Natural killer cell treated with Interleukin-12 subunit alpha and Interleukin-12 subunit beta and Interleukin-15 and Interleukin-18, amount 100 ng/mL, for 72 hours (primary cell): ENCODE results near the gene CDCA5. TPM values are rescaled to one million over a fixed set of nuclear protein-coding genes. Genes with fewer than 3 reads are reported as not detected.
A peak's percentile ranks its signal among the peaks of the same experiment; 100 is the strongest.

Source experiments
- ATAC-seq, 2 donors: fragments of 150-1000 bp; cut with Tn5 transposase in 1 of 2; sonication (Bioruptor Pico), chemical (Tn5 transposase) in 1 of 2; 2 replicates each; pipeline ENCODE4 v1.10.0; 2021
- DNase-seq: peaks from one replicate; pipeline ENCODE4 v3.0.0; 2022; ENCODE audit warnings: low spot score
- H3K27ac Mint-ChIP-seq, 2 donors: 1 replicate in 1 of 2; 2 replicates in 1 of 2; pipeline ENCODE4 v1.8.0; 2022; ENCODE audit warnings: mixed read lengths in 2 of 2, mild to moderate bottlenecking in 1 of 2, moderate library complexity in 1 of 2
- H3K27me3 Mint-ChIP-seq, 2 donors: 1 replicate in 1 of 2; 2 replicates in 1 of 2; pipeline ENCODE4 v1.8.0; 2022; ENCODE audit warnings: mixed read lengths in 2 of 2
- H3K36me3 Mint-ChIP-seq: one replicate; pipeline ENCODE4 v1.8.0; 2022; ENCODE audit warnings: mixed read lengths
- H3K4me1 Mint-ChIP-seq, 2 donors: 1 replicate in 1 of 2; 2 replicates in 1 of 2; pipeline ENCODE4 v1.8.0; 2022; ENCODE audit warnings: low read depth in 2 of 2, mixed read lengths in 2 of 2, mild to moderate bottlenecking in 1 of 2
- H3K4me3 Mint-ChIP-seq: one replicate; pipeline ENCODE4 v1.8.0; 2022; ENCODE audit warnings: mixed read lengths
- H3K9me3 Mint-ChIP-seq: 2 replicates; pipeline ENCODE4 v1.8.0; 2022; ENCODE audit warnings: mixed read lengths
- total RNA-seq, 2 donors: library from RNA; stranded (reverse); gene quantifications; one replicate each; pipeline ENCODE4 v1.2.3, GENCODE V29; 2022

The CDCA5 gene
- total RNA-seq, 2 donors from 2014 or later = 59.2 to 140 TPM

DNA sequence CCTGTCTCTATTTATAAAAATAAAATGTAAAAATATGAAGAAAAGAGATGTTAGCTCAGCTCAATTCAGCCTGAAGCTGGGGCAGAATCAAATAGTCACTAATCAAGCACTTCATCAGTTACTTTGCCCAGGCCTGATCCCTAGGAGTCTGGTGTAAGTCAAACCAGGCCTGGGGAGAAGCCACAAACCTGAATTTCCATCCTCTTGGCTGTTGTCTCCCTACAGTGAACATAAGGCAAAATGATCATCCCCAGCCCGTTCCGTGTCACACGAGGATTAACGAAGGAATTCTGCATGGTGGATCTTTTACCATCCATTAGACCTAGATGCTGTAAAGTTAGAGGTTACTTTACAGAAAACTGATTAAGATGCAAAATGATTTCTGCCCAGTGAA lies 19.0 kb downstream of the CDCA5 start:
- DNase-seq (no peak), ATAC-seq (no peak)
- Mint-ChIP-seq H3K27me3 (peaks cover 0 to 7% of the 10 kb centered on the region in 2 donors), H3K9me3 (no peaks in the 10 kb centered on the region), H3K4me1 (no peaks in the 10 kb centered on the region), H3K36me3 (no peaks in the 10 kb centered on the region), H3K27ac (no peak overlapping the region), H3K4me3 (no peak overlapping the region)

DNA sequence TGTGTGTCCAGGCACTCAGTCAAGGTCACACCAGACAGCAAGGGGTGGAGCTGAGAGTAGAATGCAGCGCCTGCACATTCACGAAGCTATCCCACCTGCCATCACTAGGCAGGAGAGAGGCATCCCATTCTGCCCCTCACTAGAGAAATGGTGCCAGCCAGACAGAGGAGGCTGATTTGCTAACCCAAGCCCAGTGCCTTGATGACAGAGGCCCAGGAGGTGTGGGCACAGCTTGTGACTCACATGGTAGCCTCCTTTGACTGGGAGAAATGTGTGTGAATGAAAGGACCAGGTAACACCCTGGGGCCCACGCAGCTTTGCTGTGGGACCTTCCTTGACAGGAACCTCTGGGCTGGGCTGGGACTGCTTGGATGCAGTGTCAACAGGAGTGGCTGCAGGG lies 20.3 kb downstream of the CDCA5 start:
- no peaks in the 10 kb centered on the region for H3K4me1 Mint-ChIP-seq
- no peaks in the 10 kb centered on the region for H3K9me3 Mint-ChIP-seq
- no peaks in the 10 kb centered on the region for H3K36me3 Mint-ChIP-seq
- H3K4me3 Mint-ChIP-seq = no peak overlapping the region
- no peak for ATAC-seq
- H3K27me3 Mint-ChIP-seq = peaks cover 0 to 7% of the 10 kb centered on the region in 2 donors
- H3K27ac Mint-ChIP-seq = no peak overlapping the region
- DNase-seq = no peak

DNA sequence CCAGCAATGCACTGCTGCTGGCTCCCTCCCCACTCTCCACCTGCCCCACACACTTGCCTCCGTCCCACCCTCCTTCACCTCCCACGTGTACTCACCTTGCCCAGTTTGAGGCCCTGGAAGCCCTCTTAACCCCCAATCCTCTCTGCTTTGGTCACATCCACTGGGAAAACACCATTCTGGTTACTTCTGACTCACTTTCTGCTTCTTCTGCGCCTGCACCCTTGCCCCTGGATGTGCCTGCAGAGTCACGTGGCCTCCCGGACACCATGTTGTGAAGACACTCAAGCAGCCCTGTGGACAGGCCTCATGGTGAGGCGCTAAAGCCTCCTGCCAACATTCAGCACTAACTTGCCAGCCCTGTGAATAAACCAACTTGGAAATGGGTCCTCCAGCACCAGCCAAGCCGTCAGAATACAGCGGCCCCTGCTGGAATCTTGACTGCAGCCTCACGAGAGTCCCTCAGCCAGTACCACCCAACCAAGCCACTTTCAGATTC lies 22.9 kb downstream of the CDCA5 start:
- H3K27me3 Mint-ChIP-seq = peaks cover 0 to 7% of the 10 kb centered on the region in 2 donors
- no peak overlapping the region for H3K27ac Mint-ChIP-seq
- no peaks in the 10 kb centered on the region for H3K36me3 Mint-ChIP-seq
- H3K9me3 Mint-ChIP-seq = no peaks in the 10 kb centered on the region
- no peaks in the 10 kb centered on the region for H3K4me1 Mint-ChIP-seq
- no peak overlapping the region for H3K4me3 Mint-ChIP-seq
- no peak for DNase-seq
- no peak for ATAC-seq

DNA sequence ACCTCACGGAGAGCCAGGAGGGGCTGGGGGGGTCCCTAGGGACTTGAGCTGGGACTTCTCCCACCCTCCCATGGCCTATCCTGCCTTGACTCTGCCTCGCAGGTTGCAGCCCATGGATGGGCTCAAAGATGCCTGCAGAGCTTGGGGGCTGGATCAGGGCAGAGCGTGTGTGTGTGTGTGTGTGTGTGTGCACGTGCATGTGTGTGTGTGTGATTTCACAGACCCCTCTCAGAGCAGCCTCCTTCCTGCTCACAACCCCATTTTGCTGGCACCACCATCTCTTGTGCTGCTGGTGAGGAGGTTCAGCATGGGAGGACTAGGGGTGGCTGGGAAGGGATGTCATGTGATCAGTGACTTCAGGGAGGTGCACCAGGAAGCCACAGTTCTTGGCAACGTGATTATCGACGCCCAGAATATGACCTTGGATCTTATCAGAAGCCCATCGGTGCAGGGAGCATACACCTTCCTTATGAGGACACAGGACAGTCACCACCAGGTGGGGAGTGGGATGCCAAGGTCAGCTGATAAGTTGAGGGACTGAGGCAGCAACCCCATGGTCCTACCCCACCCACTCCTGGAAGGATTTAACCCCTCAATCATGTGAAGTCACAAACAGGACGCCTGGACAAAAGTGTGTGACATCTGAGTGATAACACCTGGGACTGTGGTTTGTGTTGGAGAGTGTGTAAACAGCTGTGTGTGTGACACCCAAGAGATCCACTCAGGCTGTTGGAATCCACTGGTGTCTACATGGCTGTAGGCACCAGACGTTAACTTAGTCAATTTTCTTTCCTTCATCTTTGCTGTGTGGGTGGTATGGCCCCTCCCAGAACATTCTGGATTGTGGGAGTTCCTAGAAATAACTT lies 23.6 kb downstream of the CDCA5 start:
- H3K27ac Mint-ChIP-seq = no peak overlapping the region
- no peak overlapping the region for H3K4me3 Mint-ChIP-seq
- no peaks in the 10 kb centered on the region for H3K36me3 Mint-ChIP-seq
- peaks cover 0 to 9% of the 10 kb centered on the region in 2 donors for H3K27me3 Mint-ChIP-seq
- no peaks in the 10 kb centered on the region for H3K9me3 Mint-ChIP-seq
- ATAC-seq = no peak
- H3K4me1 Mint-ChIP-seq = no peaks in the 10 kb centered on the region
- no peak for DNase-seq

DNA sequence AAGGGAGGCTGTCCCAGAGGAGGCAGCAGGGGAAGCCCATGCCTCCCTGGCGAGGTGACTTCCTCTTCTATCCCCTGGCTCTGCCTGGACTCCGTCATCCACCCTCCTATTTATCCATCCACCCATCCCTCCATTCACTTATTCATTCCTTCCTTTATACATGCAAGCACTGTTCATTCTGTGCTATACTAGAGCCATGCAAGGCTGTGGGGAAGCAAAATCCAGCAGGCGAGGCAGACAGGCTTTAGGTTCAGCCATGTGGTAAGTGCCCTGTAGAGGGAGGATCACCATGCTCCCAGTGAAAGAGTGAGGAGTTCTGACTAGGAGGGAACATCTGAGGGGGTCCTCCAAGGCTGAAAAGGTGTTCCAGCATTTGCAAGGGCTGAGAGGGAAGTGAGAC lies 24.3 kb downstream of the CDCA5 start:
- ATAC-seq (no peak), DNase-seq (no peak)
- peaks cover 0 to 9% of the 10 kb centered on the region in 2 donors for H3K27me3 Mint-ChIP-seq
- H3K9me3 Mint-ChIP-seq = no peaks in the 10 kb centered on the region
- H3K4me3 Mint-ChIP-seq = no peak overlapping the region
- no peak overlapping the region for H3K27ac Mint-ChIP-seq
- no peaks in the 10 kb centered on the region for H3K36me3 Mint-ChIP-seq
- no peaks in the 10 kb centered on the region for H3K4me1 Mint-ChIP-seq

DNA sequence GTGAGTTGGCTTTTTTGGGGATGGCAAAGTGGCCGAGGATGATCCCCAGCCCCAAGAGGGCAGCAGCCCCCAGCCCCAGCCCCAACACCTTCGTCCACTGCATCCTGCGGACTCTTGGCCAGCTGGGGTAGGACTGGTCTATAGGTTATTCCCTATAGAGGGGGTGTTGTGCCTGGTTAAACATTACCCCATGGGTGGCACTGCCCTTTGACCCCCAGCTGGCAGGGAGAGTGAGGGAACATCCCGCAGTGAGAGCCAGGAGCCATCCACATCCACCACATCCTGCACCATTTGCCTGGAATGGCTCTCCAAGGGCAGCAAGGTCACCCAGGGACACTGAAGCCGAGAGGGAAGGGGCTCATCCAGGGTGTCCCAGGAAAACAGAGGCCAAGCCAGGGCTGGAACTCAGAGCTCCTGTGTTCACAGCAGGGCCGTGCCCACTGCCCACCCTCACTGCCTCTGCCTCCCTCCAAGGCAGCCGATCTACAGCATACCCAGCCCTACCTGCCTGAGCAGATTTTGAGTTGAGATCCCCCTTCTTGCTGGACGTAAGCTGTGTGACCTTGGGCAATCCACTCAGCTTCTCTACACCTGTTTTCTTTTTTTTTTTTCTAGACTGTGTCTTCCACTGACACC lies 25.3 kb downstream of the CDCA5 start, which contains the start of gene NAALADL1:
NAALADL1 (minus strand) TSS at position 135 of the 636 bp plus-strand sequence; CDS start at position 103, 32 bp downstream.
- DNase-seq (no peak), ATAC-seq (peak in 1 of 2 donors; percentile 21)
- Mint-ChIP-seq H3K4me1 (peaks cover 0 to 6% of the 10 kb centered on the region in 2 donors), H3K27ac (no peak within 1 kb of the TSS), H3K36me3 (no peaks in the 10 kb centered on the region), H3K9me3 (no peaks in the 10 kb centered on the region), H3K27me3 (peaks cover 0 to 15% of the 10 kb centered on the region in 2 donors), H3K4me3 (no peak within 1 kb of the TSS)

DNA sequence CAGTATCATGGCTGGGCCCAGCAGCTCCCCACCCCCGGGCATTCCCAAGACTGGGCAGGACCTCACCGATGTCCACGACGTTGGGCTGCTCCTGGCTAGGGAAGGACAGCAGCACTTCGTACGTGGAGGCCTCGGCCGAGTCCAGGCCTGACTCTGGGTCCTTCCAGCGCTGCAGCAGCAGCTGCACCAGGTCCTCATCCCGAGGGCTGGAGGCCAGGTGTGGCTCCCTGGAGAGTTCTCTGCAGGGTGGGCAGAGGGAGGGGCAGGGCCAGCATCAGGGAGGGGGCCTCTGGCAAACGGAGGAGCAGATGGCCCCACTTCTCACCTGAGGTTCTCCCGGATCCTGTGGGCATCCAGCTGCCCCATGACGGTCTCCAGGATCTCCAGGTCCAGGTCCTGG lies 25.8 kb downstream of the CDCA5 start:
- peaks cover 0 to 6% of the 10 kb centered on the region in 2 donors for H3K4me1 Mint-ChIP-seq
- no peak for DNase-seq
- no peak overlapping the region for H3K27ac Mint-ChIP-seq
- no peaks in the 10 kb centered on the region for H3K9me3 Mint-ChIP-seq
- H3K36me3 Mint-ChIP-seq = no peaks in the 10 kb centered on the region
- no peak overlapping the region for H3K4me3 Mint-ChIP-seq
- peaks cover 0 to 15% of the 10 kb centered on the region in 2 donors for H3K27me3 Mint-ChIP-seq
- ATAC-seq = no peak

DNA sequence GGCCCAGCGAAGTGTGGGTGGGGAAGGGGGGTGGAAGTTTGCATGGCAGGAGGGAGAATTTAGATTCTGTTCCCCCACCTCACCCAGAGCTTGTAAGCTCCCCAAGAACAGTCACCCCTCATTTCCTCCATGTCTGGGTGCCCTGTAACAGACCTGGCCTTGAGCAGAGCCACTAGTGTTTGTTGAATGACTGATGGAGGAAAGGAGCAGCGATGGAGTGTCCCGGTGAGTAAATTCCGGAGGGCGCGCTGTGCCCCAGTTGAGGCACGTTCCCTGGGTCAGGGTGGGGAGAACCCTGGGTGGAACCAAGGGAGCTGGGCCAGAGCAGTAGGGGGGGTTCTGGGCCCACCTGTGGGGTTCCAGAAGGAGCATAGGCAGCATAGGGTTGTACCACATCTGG lies 26.3 kb downstream of the CDCA5 start:
- DNase-seq (no peak), ATAC-seq (peak in 1 of 2 donors; percentile 21)
- H3K36me3 Mint-ChIP-seq = no peaks in the 10 kb centered on the region
- peaks cover 0 to 6% of the 10 kb centered on the region in 2 donors for H3K4me1 Mint-ChIP-seq
- H3K27me3 Mint-ChIP-seq = peaks cover 0 to 15% of the 10 kb centered on the region in 2 donors
- no peak overlapping the region for H3K4me3 Mint-ChIP-seq
- H3K9me3 Mint-ChIP-seq = no peaks in the 10 kb centered on the region
- H3K27ac Mint-ChIP-seq = no peak overlapping the region

DNA sequence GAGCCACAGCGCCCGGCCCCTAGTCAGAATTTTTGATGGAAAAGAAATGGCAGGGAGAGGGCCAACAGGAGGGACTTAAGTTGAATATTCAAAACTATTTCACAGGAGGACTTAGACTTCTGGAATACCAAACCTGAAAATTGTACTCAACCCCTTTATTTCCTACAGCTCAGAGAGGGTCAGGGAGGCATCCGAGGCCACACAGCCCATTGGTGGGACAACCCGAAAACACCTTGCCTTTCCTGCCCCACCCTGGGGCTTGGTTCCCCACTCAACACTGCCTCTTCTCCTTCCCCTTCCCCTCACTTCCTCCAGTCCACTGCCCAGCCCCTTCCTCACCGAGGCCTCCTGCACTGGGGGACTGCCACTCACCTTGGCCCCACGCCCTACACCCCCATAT lies 26.8 kb downstream of the CDCA5 start:
- H3K27ac Mint-ChIP-seq = no peak overlapping the region
- H3K36me3 Mint-ChIP-seq = no peaks in the 10 kb centered on the region
- ATAC-seq (no peak), DNase-seq (no peak)
- H3K9me3 Mint-ChIP-seq = no peaks in the 10 kb centered on the region
- peaks cover 0 to 6% of the 10 kb centered on the region in 2 donors for H3K4me1 Mint-ChIP-seq
- peaks cover 0 to 11% of the 10 kb centered on the region in 2 donors for H3K27me3 Mint-ChIP-seq
- H3K4me3 Mint-ChIP-seq = no peak overlapping the region

DNA sequence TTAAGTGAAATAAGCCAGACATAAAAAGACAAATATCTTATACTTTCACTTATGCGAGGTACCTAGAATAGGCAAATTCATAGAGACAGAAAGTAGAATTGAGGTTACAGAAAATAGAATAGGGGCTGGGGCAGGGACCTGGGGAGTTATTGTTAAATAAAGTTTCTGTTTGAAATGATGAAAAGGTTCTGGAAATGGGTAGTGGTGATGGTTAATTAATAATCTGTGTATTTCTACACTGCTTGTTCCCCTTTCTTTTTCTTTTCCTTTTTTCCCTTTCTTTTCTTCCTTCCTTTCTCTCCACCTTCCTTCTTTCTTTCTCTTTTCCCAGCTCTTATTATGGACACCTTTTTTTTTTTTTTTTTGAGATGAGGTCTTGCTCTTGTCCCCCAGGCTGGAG lies 28.3 kb downstream of the CDCA5 start:
- ATAC-seq (no peak), DNase-seq (no peak)
- Mint-ChIP-seq H3K4me3 (no peak overlapping the region), H3K4me1 (peaks cover 0 to 6% of the 10 kb centered on the region in 2 donors), H3K27ac (no peak overlapping the region), H3K36me3 (no peaks in the 10 kb centered on the region), H3K9me3 (no peaks in the 10 kb centered on the region), H3K27me3 (peaks cover 0 to 8% of the 10 kb centered on the region in 2 donors)

DNA sequence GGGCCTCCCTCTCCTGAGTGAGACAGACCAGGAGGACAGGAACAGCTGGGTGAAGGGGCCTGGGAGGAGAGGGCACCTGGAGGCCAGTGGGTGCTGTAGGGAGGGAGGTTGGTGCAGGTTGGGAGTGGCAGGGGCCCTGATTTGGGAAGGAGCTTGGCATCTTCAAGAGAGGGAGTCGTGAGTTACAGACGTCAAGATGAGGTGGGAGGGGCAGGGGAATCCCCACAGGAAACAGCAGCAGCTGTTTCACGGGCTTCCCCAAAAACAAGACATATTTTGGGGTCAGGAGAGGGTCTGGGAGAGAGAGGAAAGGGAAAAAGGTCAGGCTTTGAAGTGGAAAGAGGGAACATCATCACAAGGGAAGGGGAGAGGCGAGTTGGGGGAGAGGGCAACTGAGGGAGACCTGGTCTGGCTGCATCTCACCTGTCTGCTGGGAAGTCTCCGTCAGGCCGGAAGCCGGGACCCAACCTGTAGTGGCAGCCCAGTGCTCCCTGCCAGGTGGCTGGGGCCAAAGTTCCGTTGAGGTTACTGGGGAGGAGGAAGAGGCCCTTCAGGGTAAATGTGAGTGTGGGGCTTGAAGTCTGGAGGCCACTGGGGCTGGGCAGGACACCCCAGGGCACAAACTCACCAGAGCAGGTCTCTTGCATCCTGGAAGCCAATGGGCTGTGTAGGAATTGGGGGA lies 29.9 kb downstream of the CDCA5 start:
- Mint-ChIP-seq H3K36me3 (no peaks in the 10 kb centered on the region), H3K4me3 (no peak overlapping the region), H3K27me3 (peaks cover 0 to 8% of the 10 kb centered on the region in 2 donors), H3K4me1 (peaks cover 0 to 6% of the 10 kb centered on the region in 2 donors), H3K27ac (peak overlapping the region in 1 of 2 donors; percentile 85), H3K9me3 (no peaks in the 10 kb centered on the region)
- DNase-seq (no peak), ATAC-seq (no peak)

DNA sequence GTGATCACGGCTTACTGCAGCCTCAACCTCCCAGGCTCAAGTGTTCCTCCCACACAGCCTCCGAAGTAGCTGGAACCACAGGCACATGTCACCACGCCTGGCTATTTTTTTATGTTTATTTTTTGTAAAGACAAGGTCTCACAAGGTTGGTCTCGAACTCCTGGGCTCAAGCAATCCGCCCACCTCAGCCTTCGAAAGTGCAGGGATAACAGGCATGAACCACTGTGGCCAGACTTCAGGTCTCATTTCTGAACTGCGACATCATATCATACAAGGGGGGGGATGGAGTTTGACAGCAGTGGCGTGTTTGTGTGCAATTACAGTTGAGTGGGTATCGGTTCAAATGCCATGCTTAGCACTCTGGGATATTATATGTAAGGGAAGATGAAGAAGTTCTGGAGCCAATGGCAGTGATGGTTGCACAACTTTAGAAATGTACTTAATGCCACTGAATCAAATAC lies 32.4 kb downstream of the CDCA5 start:
- Mint-ChIP-seq H3K4me1 (peaks cover 7 to 16% of the 10 kb centered on the region in 2 donors), H3K27me3 (peaks cover 0 to 8% of the 10 kb centered on the region in 2 donors), H3K27ac (no peak overlapping the region), H3K4me3 (no peak overlapping the region), H3K36me3 (no peaks in the 10 kb centered on the region), H3K9me3 (no peaks in the 10 kb centered on the region)
- DNase-seq (no peak), ATAC-seq (no peak)

DNA sequence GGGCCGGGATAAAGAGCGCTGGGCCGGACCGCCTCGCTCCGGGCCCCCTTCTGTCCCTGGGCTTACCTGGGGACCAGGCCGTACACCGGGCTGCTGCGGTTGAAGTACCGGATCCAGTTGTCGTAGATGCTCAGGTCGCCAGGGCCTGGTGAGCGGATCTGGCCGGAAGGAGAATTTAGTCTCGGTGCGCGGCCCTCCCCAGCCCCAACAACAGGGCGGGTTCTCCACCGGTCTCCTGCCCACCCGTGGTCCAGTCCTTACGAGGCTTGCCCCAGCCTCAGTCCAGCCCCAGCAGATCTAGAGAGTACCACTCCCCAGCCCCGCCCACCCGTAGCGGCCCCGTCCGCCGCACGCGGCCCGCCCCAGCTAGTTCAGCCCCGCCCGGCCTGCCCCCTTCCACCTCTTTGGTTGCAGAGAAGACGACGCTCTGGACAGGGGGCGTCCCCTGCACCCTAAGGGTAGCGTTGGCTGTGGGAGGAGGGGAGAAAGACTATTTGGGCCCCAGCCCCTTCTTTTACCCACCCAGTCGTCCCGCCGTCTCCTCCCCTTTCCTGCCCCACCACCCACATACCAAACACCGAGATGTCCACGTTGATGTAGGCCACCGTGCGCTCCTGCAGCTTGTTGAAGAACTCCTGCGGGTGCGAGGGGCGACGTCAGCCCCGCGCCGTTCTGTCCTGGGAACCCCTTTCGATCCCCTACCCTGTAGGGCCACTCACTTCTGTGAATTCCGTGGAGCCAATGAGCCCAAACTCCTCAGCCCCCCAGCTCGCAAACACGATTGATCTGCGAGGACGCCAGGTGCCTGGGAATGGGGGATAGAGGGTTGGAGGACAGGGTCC lies 36.0 kb downstream of the CDCA5 start:
- ATAC-seq (peak; percentile 75 to 83), DNase-seq (no peak)
- H3K4me1 Mint-ChIP-seq = peaks cover 7 to 11% of the 10 kb centered on the region in 2 donors
- H3K27me3 Mint-ChIP-seq = no peaks in the 10 kb centered on the region
- H3K4me3 Mint-ChIP-seq = peak overlapping the region; percentile 91
- H3K9me3 Mint-ChIP-seq = no peaks in the 10 kb centered on the region
- H3K36me3 Mint-ChIP-seq = no peaks in the 10 kb centered on the region
- peak overlapping the region; percentile 66 to 86 for H3K27ac Mint-ChIP-seq
